ENCODE results near the gene GAS1.

Gene GAS1

GRCh38 chr9:86971742-86972141 lies 24.4 kb upstream of the GAS1 start:
- Mint-ChIP-seq H3K27me3 (ENCODE audit: low read depth) (no peaks in the 10 kb centered on the region), H3K9me3 (no peaks in the 10 kb centered on the region), H3K36me3 (ENCODE audit: low read depth) (no peaks in the 10 kb centered on the region), H3K4me1 (peaks cover 68% of the 10 kb centered on the region), H3K4me3 (no peak overlapping the region), H3K27ac (peak overlapping the region in 2 of 3 experiments; percentile 81 to 84)
- no peak for TF ChIP-seq CTCF (IDR thresholded peaks at IDR 0.05; ENCODE audit: unreplicated experiment in 3 of 3)

GRCh38 chr9:86968258-86968920 lies 21.1 kb upstream of the GAS1 start:
- H3K4me3 Mint-ChIP-seq, result no peak overlapping the region
- no peaks in the 10 kb centered on the region for H3K36me3 Mint-ChIP-seq (ENCODE audit: low read depth)
- H3K27me3 Mint-ChIP-seq (ENCODE audit: low read depth), result no peaks in the 10 kb centered on the region
- no peaks in the 10 kb centered on the region for H3K9me3 Mint-ChIP-seq
- peaks cover 46% of the 10 kb centered on the region for H3K4me1 Mint-ChIP-seq
- H3K27ac Mint-ChIP-seq, result peak overlapping the region in 2 of 3 experiments; percentile 30 to 31
- TF ChIP-seq CTCF (IDR thresholded peaks at IDR 0.05; ENCODE audit: unreplicated experiment in 3 of 3), result no peak

GRCh38 chr9:86966852-86967511 lies 19.7 kb upstream of the GAS1 start:
- Mint-ChIP-seq H3K27ac (peak overlapping the region; percentile 29 to 83 (median 60)), H3K9me3 (no peaks in the 10 kb centered on the region), H3K4me1 (peaks cover 35% of the 10 kb centered on the region), H3K4me3 (no peak overlapping the region), H3K36me3 (ENCODE audit: low read depth) (no peaks in the 10 kb centered on the region), H3K27me3 (ENCODE audit: low read depth) (no peaks in the 10 kb centered on the region)
- TF ChIP-seq CTCF (IDR thresholded peaks at IDR 0.05; ENCODE audit: unreplicated experiment in 3 of 3), result no peak

GRCh38 chr9:86965636-86966395 lies 18.5 kb upstream of the GAS1 start:
- Mint-ChIP-seq H3K27me3 (ENCODE audit: low read depth) (no peaks in the 10 kb centered on the region), H3K9me3 (no peaks in the 10 kb centered on the region), H3K27ac (peak overlapping the region; percentile 36 to 83 (median 65)), H3K4me1 (peaks cover 32% of the 10 kb centered on the region), H3K4me3 (no peak overlapping the region), H3K36me3 (ENCODE audit: low read depth) (no peaks in the 10 kb centered on the region)
- TF ChIP-seq CTCF (IDR thresholded peaks at IDR 0.05; ENCODE audit: unreplicated experiment in 3 of 3), result no peak

- no peak for TF ChIP-seq CTCF (IDR thresholded peaks at IDR 0.05; ENCODE audit: unreplicated experiment in 3 of 3)
- Mint-ChIP-seq H3K27ac (no peak overlapping the region), H3K27me3 (ENCODE audit: low read depth) (no peaks in the 10 kb centered on the region), H3K9me3 (no peaks in the 10 kb centered on the region), H3K36me3 (ENCODE audit: low read depth) (no peaks in the 10 kb centered on the region), H3K4me1 (peaks cover 41% of the 10 kb centered on the region), H3K4me3 (no peak overlapping the region)
Observed at GRCh38 chr9:86962692-86963091, 15.4 kb upstream of the GAS1 start.

Data from nephron (organoid).